Measurements from ENCODE around the gene RHD.
"Not testable (repeated sequence)": the region's sequence is repeated elsewhere in the genome, so short reads cannot be mapped to it uniquely, and the experiment has no call there.

The RHD gene

GRCh38 chr1:25259813-25260212 is 12.5 kb upstream of the RHD start:
- not testable (repeated sequence) for DNase-seq

- DNase-seq: not testable (repeated sequence)
Observed at GRCh38 chr1:25260336-25260735, 12.0 kb upstream of the RHD start.

GRCh38 chr1:25266554-25267287 is 5.6 kb upstream of the RHD start:
- not testable (repeated sequence) for DNase-seq

- peak; percentile 60 for DNase-seq
Observed at GRCh38 chr1:25267288-25268142, 4.8 kb upstream of the RHD start.

- not testable (repeated sequence) for DNase-seq
Observed at GRCh38 chr1:25268143-25268760, 4.1 kb upstream of the RHD start.

- DNase-seq: not testable (repeated sequence)
Observed at GRCh38 chr1:25275648-25276047, 3.3 kb downstream of the RHD start.

GRCh38 chr1:25277295-25277694 is 5.0 kb downstream of the RHD start:
- DNase-seq: not testable (repeated sequence)

GRCh38 chr1:25278358-25278757 is 6.0 kb downstream of the RHD start:
- DNase-seq: not testable (repeated sequence)

- DNase-seq: not testable (repeated sequence)
Observed at GRCh38 chr1:25278790-25279189, 6.5 kb downstream of the RHD start.

- not testable (repeated sequence) for DNase-seq
Observed at GRCh38 chr1:25279693-25280111, 7.4 kb downstream of the RHD start.

- DNase-seq: not testable (repeated sequence)
Observed at GRCh38 chr1:25285862-25286261, 13.6 kb downstream of the RHD start.

- DNase-seq: peak; percentile 35
Observed at GRCh38 chr1:25287164-25287563, 14.9 kb downstream of the RHD start.

- DNase-seq: not testable (repeated sequence)
Observed at GRCh38 chr1:25288573-25289101, 16.3 kb downstream of the RHD start.

GRCh38 chr1:25290043-25290442 is 17.7 kb downstream of the RHD start:
- not testable (repeated sequence) for DNase-seq

- DNase-seq: not testable (repeated sequence)
Observed at GRCh38 chr1:25293426-25293825, 21.1 kb downstream of the RHD start.

- DNase-seq: not testable (repeated sequence)
Observed at GRCh38 chr1:25294889-25295826, 22.8 kb downstream of the RHD start.

- DNase-seq: not testable (repeated sequence)
Observed at GRCh38 chr1:25296501-25296900, 24.2 kb downstream of the RHD start.

GRCh38 chr1:25300729-25301128 is 28.4 kb downstream of the RHD start:
- DNase-seq: not testable (repeated sequence)

- DNase-seq: not testable (repeated sequence)
Observed at GRCh38 chr1:25302330-25302729, 30.0 kb downstream of the RHD start.

- DNase-seq: not testable (repeated sequence)
Observed at GRCh38 chr1:25304936-25305335, 32.6 kb downstream of the RHD start.

GRCh38 chr1:25308168-25308567 is 35.9 kb downstream of the RHD start:
- not testable (repeated sequence) for DNase-seq

- DNase-seq: not testable (repeated sequence)
Observed at GRCh38 chr1:25309085-25309484, 36.8 kb downstream of the RHD start.

Measured in NCI-H1436 (cell line).